ENCODE results near the gene STIM1. TPM values are rescaled to one million over a fixed set of nuclear protein-coding genes. Genes with fewer than 3 reads are reported as not detected.

Gene STIM1
- total RNA-seq, 1 donor from 2014 or later = 45.9 TPM

DNA sequence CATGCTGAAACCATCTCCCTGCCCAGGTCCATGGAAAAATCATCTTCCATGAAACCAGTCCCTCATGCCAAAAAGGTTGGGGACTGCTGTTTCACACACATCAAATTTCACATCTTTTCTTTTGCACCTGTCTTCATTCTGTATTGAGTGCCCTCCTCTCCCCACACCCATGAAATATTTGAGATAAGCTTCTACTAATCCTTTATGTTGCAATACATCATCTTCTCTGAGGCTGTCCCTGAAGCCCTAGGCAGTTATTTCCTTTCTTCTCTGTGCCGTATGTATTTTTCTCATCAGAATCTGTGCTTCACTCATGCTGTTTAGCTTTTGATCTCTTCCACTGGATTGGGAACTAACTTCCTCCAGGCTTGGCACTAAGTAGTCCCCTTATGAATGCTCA lies 199.2 kb downstream of the STIM1 start:
- ATAC-seq (no peak), DNase-seq (ENCODE audit: low spot score) (no peak)

DNA sequence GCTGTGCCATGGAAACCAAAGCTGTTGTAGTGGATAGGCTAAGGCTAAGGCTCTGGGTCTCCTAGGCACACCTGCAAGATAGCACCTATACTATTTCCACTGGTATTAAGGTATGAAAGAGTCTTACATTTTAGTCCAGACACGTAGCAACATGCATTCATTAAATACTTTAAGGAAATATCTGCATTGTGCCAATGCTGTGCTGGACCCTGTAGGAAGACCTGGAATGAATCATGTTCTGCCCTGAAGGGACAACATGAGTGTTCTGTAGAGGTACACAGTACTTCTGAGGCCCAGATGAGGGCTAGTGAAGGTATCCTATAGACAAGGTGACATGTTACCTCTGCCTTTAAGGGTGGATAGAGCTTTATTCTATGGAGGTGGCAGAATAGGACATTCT lies 204.0 kb downstream of the STIM1 start:
- no peak for ATAC-seq
- DNase-seq (ENCODE audit: low spot score) = no peak

- ATAC-seq (peak; percentile 30), DNase-seq (ENCODE audit: low spot score) (no peak)
Observed at GRCh38 chr11:4060182-4060923, 204.9 kb downstream of the STIM1 start.

- ATAC-seq (no peak), DNase-seq (ENCODE audit: low spot score) (no peak)
Observed at GRCh38 chr11:4061700-4062099, 206.2 kb downstream of the STIM1 start.

GRCh38 chr11:4063348-4063747 lies 207.9 kb downstream of the STIM1 start:
- DNase-seq (ENCODE audit: low spot score) (no peak), ATAC-seq (no peak)

DNA sequence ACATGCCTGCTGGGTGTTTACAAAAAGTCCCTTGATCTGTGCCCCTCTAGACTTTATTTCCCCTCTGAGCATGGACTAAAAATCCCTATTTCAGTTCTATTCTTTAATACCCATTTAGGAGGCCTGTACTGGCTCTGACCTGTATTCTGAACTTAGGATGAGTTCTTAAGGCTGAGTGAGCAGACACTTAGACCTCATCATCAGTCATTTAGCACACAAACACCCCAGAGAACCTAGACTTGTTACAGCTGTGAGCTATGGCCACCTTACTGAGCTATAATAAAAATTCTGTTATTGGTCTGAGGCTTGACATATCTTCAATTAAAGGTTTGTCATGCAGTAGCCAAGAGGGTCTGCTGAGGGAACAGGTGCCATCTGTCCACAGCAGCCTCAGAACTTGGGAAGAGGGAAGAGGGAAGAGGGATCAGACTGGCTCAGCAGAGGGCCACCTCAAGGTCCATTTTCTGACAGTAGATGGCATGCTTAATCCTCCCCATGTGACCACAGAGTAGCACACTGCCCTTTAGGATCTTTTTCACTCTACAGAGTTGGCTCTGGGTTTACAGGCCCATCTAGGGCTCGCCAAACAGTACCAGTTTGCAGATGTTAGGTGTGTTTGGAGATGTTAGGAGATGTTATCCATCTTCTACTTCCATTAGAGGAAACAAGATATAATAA lies 209.0 kb downstream of the STIM1 start:
- ATAC-seq (peak; percentile 58), DNase-seq (ENCODE audit: low spot score) (no peak)

DNA sequence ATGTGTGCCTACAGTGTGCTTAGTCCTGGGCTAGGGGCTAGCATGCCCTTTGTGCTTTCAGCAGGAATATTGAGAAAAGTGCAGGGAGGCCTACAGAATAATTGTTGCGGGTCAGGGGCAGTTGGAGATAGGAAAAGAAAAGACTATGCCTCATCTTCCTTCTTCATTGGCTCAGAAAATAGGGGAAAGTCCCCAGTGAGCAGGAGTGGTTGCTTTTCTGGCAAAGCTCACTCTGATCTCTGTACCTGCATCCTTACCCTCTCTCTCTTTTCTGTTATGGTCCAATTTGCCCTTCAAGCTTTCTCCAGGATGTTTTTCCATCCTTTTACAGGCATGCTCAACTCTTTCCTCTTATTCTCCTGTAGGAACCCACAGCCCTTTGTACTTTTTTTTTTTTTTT lies 209.6 kb downstream of the STIM1 start:
- DNase-seq (ENCODE audit: low spot score) (no peak), ATAC-seq (peak; percentile 63)

DNA sequence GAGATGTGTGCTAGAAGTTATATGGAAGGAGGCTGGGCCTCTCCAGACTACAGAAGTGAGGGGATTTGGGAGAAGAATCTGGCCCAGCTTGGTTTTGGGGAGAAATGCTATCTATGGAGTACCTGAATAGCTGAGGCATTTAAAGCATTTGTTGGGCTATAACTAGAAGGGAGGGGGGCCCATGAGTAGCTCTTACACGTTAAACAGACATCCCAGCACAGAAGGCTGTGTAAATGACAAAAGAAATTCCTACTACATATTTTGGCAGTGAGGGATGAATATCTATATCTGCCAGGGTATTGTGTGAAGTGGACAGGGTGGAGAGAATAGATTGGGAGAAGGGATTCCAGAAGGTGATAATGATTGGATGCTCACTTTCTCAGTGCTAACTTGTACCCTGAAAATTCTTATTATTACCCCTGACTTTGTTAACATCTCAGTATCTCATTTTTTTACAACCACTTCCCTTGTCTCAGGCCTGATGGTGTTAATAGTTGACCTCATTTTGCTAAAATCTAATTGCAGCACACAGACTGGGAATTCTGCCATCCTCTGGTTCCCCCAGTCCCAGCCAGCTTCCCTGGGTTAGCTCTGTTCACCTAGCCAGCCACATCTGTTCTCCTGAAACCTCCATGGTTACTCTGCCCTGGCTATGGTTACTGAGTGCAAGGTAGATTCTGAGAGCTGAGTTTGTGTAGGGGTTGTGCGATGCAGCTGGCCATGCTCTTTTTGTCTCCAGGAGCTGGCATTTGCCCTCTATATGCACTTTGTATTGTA lies 210.3 kb downstream of the STIM1 start:
- ATAC-seq (peak; percentile 30), DNase-seq (ENCODE audit: low spot score) (no peak)

DNA sequence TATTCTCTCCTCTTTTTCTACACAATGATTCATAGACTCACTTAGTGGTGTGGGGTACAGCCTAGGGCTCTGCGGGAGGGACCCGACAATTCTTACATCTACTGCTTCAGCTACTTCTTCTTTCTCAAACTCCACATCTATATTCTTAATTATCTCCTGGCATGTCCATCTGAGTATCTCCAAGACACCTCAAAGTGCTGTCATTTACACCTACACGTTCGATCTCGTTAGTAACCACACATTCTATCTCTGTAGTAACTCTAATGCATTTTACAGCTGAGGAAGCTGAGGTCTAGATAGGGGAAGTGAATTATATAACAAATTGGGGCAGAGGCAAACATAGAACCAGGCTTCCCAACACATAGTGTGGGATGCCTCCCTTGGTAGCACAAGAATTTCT lies 211.4 kb downstream of the STIM1 start:
- DNase-seq (ENCODE audit: low spot score) = no peak
- no peak for ATAC-seq

DNA sequence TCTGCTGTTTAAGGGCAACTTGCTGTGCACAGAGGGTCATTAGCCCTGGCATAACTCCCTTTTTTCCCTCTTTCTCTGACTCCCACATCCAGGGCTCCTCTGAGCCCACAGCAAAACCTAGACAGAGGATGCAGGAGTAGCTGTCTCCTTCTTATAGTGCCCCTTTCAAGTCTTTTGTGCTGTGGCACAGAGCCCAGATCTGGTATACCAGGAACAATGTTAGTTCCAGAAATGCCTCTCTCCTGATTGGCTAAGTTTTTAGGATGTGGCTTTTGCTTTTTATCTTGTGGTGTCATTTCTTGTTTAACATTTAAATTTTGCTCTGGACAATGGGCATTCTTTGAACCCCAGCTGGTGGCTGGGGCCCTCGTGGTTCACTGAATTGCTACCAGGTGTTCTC lies 213.5 kb downstream of the STIM1 start:
- no peak for ATAC-seq

DNA sequence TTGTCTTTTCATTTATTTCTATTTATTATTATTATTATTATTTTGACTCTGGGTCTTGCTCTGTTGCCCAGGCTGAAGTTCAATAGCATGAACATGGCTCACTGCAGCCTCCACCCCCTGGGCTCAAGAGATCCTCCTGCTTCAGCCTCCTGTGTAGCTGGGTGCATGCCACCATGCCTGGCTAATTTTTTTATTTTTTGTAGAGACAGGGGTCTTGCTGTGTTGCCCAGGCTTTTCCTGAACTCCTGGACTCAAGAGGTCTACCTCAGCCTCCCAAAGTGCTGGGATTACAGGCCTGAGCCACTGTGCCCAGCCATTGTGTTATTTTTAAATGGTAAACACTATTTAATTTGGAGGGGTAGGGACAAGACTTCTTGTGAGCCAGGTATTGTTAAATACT lies 215.9 kb downstream of the STIM1 start:
- ATAC-seq (no peak), DNase-seq (ENCODE audit: low spot score) (no peak)

More for the DNA sequence above, 213.5 kb downstream of the STIM1 start:
- no peak for DNase-seq (ENCODE audit: low spot score)

GRCh38 chr11:4071914-4072313 lies 216.4 kb downstream of the STIM1 start:
- DNase-seq (ENCODE audit: low spot score) (no peak), ATAC-seq (no peak)

DNA sequence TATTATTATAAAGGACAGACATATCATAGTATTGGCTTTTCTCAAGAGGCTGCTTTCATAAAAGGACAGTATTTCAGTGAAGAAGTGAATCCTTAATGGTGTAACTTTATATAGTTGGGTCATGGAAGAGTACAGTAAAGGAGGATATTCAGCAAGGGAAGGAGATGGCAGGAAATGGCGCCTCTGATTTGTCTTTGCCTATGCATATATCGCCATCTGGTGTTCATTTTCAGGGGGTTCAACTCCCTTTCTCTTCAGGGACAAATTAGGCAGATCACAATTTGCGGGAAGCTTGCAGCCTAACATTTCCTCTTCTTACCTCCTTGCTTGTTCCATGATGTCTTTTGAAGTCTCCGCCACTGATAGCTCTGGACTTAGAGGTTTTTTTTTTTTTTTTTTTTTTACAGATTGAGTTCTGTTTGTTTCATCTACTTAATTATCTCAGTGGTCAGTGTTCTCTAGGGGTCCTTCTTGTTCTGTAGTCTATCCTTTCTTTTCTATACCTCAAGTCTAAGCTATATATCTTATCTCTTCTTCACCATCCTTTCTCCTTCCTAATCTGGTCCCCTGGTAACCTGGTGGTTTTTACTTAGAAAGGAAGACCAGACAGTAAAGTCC lies 217.3 kb downstream of the STIM1 start:
- DNase-seq (ENCODE audit: low spot score) (no peak), ATAC-seq (peak; percentile 97)

GRCh38 chr11:4074266-4074665 lies 218.8 kb downstream of the STIM1 start:
- DNase-seq (ENCODE audit: low spot score) = no peak
- ATAC-seq = no peak

DNA sequence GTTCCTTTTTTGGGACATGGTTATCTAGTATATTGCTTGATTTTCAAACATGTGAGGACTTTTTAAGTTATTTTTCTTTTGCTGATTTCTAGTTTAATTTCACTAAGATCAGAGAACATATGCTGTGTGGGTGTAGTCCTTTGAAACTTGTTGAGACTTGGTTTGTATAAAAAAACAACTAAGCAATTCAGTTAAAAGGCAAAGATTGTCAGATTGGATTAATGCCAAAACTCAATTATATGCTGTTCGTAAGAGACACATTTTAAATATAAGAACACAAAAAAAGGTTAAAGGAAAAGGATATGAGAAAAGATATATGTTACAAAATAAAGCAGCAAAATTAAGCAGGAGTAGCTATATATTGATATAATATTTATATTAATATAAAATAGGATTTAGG lies 221.3 kb downstream of the STIM1 start:
- DNase-seq (ENCODE audit: low spot score) (no peak), ATAC-seq (no peak)

DNA sequence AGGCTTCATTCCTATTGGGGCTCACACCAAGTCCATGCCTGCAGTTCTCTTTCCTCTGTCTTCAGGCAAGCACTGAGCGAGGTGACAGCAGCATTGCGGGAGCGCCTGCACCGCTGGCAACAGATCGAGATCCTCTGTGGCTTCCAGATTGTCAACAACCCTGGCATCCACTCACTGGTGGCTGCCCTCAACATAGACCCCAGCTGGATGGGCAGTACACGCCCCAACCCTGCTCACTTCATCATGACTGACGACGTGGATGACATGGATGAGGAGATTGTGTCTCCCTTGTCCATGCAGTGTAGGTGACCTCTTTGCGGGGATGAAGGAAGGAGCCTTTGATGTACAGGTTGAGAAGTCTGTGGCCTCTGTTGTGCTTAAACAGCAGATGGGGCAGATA lies 227.7 kb downstream of the STIM1 start:
- no peak for DNase-seq (ENCODE audit: low spot score)
- ATAC-seq = no peak

- ATAC-seq = no peak
Observed at GRCh38 chr11:4084406-4085125, 229.1 kb downstream of the STIM1 start.

DNA sequence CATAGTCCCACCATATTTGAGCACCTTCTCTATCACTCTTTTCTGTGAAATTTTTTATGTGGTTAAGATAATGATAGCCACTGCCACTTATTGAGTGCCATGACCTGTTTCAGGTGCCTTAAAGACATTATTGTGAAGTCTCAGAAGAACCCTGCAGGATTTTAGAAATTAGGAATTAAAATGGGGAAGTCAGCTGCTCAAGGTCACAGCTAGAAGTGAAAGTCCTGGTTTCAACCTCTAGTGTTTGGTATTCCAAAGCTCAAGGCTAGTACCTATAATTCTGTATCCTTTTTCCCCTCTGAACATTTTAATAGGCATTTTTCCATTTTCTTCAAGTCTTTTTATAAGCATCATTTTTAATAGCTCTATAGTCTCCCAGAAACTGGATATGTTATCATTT lies 230.1 kb downstream of the STIM1 start:
- no peak for ATAC-seq

More at GRCh38 chr11:4084406-4085125, 229.1 kb downstream of the STIM1 start:
- no peak for DNase-seq (ENCODE audit: low spot score)

DNA sequence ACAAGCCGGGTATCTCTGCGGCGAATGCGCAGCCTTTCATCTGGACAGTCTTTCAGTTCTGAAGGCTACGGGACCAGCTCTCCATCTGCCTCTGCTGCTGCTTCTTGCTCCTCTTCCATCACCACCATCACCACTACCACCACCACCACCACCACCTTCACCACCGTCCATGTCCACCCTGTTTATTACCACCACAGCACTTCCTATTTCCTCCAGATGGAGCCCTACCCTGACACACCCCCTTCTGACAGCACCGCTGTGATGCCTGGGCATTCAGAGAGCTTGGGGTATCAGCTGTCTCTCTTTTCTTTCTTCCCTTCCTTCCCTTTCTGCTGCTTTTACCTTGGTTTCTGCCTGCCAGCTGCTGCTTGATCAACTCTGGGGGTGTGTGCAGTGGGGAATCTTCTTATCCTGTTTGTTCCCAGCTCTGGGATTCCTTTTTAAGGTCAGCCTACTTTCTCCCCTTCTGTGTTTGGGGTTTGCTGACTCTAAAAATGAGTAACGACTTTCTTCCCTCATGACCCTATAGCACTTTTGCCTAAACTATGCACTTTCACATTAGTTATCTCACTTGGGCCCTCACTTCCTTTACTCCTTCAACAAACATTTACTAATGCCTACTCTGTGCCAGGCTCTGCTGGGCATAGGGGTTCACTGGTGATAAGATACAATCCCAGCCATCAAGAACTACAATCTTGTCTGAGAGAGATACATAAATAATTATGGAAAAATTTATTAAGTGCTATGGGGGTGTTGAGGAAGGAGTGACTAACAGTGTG lies 231.3 kb downstream of the STIM1 start:
- no peak for DNase-seq (ENCODE audit: low spot score)
- ATAC-seq = no peak

More for the DNA sequence above, 230.1 kb downstream of the STIM1 start:
- DNase-seq (ENCODE audit: low spot score) = no peak

DNA sequence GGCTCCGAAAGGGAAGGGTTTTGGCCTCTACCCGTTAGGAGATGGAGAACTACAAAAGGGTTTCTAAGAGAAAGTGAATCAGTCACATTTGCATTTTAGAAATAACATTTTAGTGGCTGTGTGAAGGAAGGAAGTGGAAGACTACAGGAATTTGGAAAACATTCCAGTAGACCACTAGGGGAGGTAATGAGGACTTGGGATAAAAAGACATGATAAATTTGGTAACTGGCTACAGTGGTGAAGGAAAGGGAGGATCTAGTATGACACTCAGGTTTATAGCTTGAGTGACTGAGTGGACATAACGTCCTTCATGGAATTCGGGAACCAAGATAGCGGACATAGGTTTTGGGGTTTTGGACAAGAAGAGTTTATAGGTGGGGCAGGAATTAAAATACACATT lies 232.1 kb downstream of the STIM1 start:
- ATAC-seq (no peak), DNase-seq (ENCODE audit: low spot score) (no peak)

Data from left lobe of liver (tissue), 2 donors.